Islet precursor cell (in vitro differentiated cells): ENCODE data around the gene IFI6.
"Not testable (repeated sequence)": the region's sequence is repeated elsewhere in the genome, so short reads cannot be mapped to it uniquely, and the experiment has no call there.

ENCODE experiments used
- DNase-seq: peaks from one replicate; pipeline ENCODE4 v3.0.0-alpha.2; 2018

Gene IFI6

GRCh38 chr1:27648602-27649305, 23.2 kb downstream of the IFI6 start:
- no peak for DNase-seq

- DNase-seq: no peak
Measured at GRCh38 chr1:27647328-27647727, 24.7 kb downstream of the IFI6 start.

GRCh38 chr1:27646676-27647075, 25.3 kb downstream of the IFI6 start:
- DNase-seq: no peak

- DNase-seq: no peak
Measured at GRCh38 chr1:27645071-27645415, 26.9 kb downstream of the IFI6 start.

GRCh38 chr1:27644369-27645070, 27.5 kb downstream of the IFI6 start:
- DNase-seq: no peak

GRCh38 chr1:27643600-27644368, 28.2 kb downstream of the IFI6 start:
- DNase-seq: peak; percentile 84

GRCh38 chr1:27640514-27640913, 31.5 kb downstream of the IFI6 start:
- DNase-seq: not testable (repeated sequence)

- no peak for DNase-seq
Measured at GRCh38 chr1:27638805-27639204, 33.2 kb downstream of the IFI6 start.

- DNase-seq: no peak
Measured at GRCh38 chr1:27638047-27638734, 33.8 kb downstream of the IFI6 start.

GRCh38 chr1:27635396-27636142, 36.4 kb downstream of the IFI6 start:
- DNase-seq: no peak

- no peak for DNase-seq
Measured at GRCh38 chr1:27634985-27635367, 37.0 kb downstream of the IFI6 start, which contains the start of gene FGR. FGR (minus strand) TSS chr1:27635185; CDS start chr1:27623916, 11,269 bp downstream.

GRCh38 chr1:27634177-27634984, 37.6 kb downstream of the IFI6 start:
- DNase-seq: no peak

GRCh38 chr1:27633640-27634176, 38.3 kb downstream of the IFI6 start:
- no peak for DNase-seq

- DNase-seq: no peak
Measured at GRCh38 chr1:27633298-27633610, 38.7 kb downstream of the IFI6 start.

- DNase-seq: peak; percentile 36
Measured at GRCh38 chr1:27632387-27633297, 39.4 kb downstream of the IFI6 start.

- no peak for DNase-seq
Measured at GRCh38 chr1:27630859-27631491, 41.0 kb downstream of the IFI6 start.

GRCh38 chr1:27628712-27629111, 43.3 kb downstream of the IFI6 start:
- no peak for DNase-seq

- DNase-seq: not testable (repeated sequence)
Measured at GRCh38 chr1:27627733-27628132, 44.3 kb downstream of the IFI6 start.

- DNase-seq: no peak
Measured at GRCh38 chr1:27627061-27627460, 44.9 kb downstream of the IFI6 start.
